Superior temporal gyrus (tissue), 1 donor: ENCODE data around the gene UHMK1.
"Not testable (repeated sequence)": the region's sequence is repeated elsewhere in the genome, so short reads cannot be mapped to it uniquely, and the experiment has no call there.

Source experiments
- DNase-seq: peaks from one replicate; pipeline ENCODE4 v3.0.0-alpha.2; 2016; ENCODE audit errors: extremely low spot score

The UHMK1 gene

GRCh38 chr1:162497723-162498495 is at the start of gene UHMK1:
Gene UHMK1, plus strand, starts transcription at chr1:162497818. Its CDS starts 183 bp downstream, at chr1:162498001.
- peak; percentile 91 for DNase-seq

- DNase-seq: not testable (repeated sequence)
Observed at GRCh38 chr1:162454361-162454760, 43.3 kb upstream of the UHMK1 start.

GRCh38 chr1:162456323-162456722 is 41.3 kb upstream of the UHMK1 start:
- DNase-seq: no peak

GRCh38 chr1:162458236-162458635 is 39.4 kb upstream of the UHMK1 start:
- no peak for DNase-seq

GRCh38 chr1:162462425-162462824 is 35.2 kb upstream of the UHMK1 start:
- not testable (repeated sequence) for DNase-seq

GRCh38 chr1:162463021-162463420 is 34.6 kb upstream of the UHMK1 start:
- no peak for DNase-seq

GRCh38 chr1:162466797-162467196 is 30.8 kb upstream of the UHMK1 start:
- no peak for DNase-seq

- DNase-seq: no peak
Observed at GRCh38 chr1:162470216-162470615, 27.4 kb upstream of the UHMK1 start.

- no peak for DNase-seq
Observed at GRCh38 chr1:162471290-162471853, 26.2 kb upstream of the UHMK1 start.

- DNase-seq: no peak
Observed at GRCh38 chr1:162475089-162475488, 22.5 kb upstream of the UHMK1 start.

GRCh38 chr1:162475539-162476185 is 22.0 kb upstream of the UHMK1 start:
- no peak for DNase-seq

- DNase-seq: no peak
Observed at GRCh38 chr1:162476620-162477019, 21.0 kb upstream of the UHMK1 start.

- DNase-seq: no peak
Observed at GRCh38 chr1:162485236-162485635, 12.4 kb upstream of the UHMK1 start.

GRCh38 chr1:162487241-162487640 is 10.4 kb upstream of the UHMK1 start:
- no peak for DNase-seq

- DNase-seq: no peak
Observed at GRCh38 chr1:162488219-162488618, 9.4 kb upstream of the UHMK1 start.

GRCh38 chr1:162495531-162496233 is 1.9 kb upstream of the UHMK1 start:
- DNase-seq: not testable (repeated sequence)

- DNase-seq: no peak
Observed at GRCh38 chr1:162497104-162497722, 405 bp upstream of the UHMK1 start.

- DNase-seq: peak; percentile 50
Observed at GRCh38 chr1:162498496-162498810, 835 bp downstream of the UHMK1 start.

- DNase-seq: no peak
Observed at GRCh38 chr1:162500805-162501204, 3.2 kb downstream of the UHMK1 start.

- DNase-seq: no peak
Observed at GRCh38 chr1:162502077-162502476, 4.5 kb downstream of the UHMK1 start.

- no peak for DNase-seq
Observed at GRCh38 chr1:162502928-162503327, 5.3 kb downstream of the UHMK1 start.

- no peak for DNase-seq
Observed at GRCh38 chr1:162527314-162527713, 29.7 kb downstream of the UHMK1 start.
